Fibroblast of skin of abdomen (primary cell): ENCODE data around the gene TNFRSF4.
A peak's percentile ranks its signal among the peaks of the same experiment; 100 is the strongest.

Experiments
- DNase-seq: peaks from one replicate; pipeline ENCODE4 v3.0.0-alpha.2; 2013

The TNFRSF4 gene

GRCh38 chr1:1232796-1233566 is 19.0 kb upstream of the TNFRSF4 start:
- DNase-seq, result no peak

GRCh38 chr1:1232208-1232795 is 18.3 kb upstream of the TNFRSF4 start, which contains the start of gene B3GALT6:
Gene B3GALT6 (plus strand): TSS chr1:1232237. CDS start chr1:1232279, 42 bp downstream.
- DNase-seq, result no peak

DNA sequence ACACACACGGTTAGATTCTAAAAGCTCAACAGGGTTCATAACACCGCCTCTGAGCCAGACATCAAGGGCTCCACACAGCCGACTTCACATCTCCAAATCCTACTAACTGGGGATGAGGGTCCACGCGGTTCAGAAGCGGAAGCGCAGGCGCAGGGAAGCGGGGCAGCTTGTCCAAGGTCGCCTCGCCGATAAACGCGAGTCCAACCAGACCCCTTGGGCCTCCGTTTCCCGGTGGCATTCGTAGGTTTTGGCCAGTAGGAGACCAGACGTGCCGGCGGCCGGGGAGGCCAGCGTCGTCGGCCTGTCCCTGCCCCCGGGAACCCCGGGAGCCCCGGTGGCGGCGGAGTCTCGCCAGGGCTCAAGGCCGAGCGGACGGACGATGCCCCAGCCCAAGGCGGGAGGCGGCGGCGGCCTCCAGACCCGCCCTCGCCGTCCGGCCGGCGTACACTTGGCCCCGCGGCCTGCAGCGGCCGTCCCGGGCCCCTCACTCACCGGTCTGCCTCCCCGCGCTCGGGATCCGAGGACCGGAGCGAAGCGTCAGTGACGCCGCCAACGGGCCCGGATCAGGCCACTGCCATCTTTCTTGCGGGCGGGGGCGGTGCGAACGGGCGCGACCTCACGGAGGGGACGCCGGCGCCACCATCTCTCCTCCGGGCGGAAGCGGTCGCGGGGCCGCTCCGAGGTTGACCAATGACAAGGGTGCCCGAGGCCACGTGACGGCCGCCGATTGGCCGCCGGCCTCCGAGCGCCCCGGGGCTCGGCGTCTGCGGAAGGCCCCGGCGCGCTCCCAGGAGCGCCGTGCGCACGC is 17.7 kb upstream of the TNFRSF4 start, which contains the start of gene SDF4:
TSS of gene SDF4 (minus strand) at position 602 of the 808 bp plus-strand sequence. CDS start 3,229 bp downstream, outside the sequence.
- DNase-seq, result peak; percentile 98

DNA sequence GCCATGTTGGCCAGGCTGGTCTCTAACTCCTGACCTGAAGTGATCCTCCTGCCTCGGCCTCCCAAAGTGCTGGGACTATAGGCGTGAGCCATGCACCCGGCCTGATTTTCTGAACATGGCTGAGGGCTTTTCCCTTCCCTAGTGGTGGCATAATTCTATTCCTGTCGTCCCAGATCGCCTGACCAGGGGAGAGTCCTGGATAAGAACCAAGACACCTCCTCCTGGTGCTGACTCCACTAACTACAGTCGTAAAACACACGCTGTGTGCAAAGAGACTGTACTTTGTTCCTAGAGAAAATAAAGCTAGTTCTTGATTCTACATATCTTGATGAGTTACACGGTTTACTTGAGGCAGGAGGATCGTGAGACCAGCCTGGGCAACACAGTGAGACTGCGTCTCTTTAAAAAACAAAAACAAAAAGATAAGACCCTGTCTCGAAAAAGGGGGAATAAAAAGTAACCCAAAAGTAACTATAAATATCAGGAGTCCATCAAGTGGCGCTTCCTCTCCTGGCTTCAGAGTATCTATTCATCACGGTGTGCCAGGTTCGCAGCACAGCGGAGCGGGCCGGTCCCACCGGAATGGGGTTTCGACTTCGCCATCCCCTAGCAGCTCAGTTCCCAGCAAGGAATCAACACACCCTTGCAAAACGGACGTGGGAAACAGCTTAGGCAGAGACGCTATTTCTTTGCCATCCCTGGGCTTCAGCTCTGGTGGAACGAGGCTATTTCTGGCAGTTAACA is 16.9 kb upstream of the TNFRSF4 start:
- DNase-seq, result peak; percentile 59

GRCh38 chr1:1229770-1230169 is 15.8 kb upstream of the TNFRSF4 start:
- no peak for DNase-seq

DNA sequence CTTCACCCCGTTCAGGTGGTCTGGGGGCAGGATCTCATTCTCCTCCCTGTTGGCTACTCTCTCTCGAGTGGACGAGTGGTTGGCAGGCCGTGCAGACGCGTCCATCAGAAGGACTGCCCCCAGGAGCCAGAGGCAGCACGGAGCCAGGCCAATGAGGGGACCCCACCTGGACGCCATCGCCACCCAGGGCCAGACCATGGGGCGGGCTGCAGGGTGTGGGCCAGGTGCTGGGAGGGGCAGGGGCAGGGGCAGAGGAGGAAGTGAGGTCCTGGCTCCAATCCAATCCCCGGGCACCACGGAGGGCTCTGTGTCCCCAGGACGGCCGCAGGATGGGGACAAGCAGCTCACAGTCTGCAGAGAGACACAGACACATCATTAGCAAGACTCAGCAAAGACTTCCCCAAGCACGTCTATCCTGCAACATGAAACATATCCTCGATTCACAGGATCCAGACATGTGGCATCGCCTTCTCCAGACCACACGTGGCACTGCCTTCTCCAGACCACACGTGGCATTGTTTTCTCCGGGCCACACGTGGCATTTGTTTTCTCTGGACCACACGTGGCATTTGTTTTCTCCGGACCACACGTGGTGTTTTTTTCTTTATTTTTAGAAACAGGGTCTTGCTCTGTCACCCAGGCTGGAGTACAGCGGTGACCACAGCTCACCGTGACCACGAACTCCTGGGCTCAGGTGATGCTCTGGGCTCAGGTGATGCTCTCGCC is 14.8 kb upstream of the TNFRSF4 start:
- no peak for DNase-seq

DNA sequence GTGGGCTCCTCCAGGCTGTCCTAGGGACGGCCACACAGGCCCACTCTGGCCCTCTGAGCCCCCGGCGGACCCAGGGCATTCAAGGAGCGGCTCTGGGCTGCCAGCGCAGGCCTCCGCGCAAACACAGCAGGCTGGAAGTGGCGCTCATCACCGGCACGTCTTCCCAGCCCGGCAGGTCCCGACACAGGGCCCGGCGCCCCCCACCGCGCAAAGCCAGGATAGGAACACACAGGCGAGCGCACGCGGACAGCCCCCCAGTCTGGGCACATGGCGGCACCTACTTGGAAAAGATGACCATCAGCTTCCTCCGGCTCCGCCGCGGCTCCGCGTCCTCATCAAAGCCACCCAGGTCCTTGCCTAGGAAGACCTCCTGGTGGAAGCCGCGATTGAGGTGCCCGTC is 14.2 kb upstream of the TNFRSF4 start:
- no peak for DNase-seq

DNA sequence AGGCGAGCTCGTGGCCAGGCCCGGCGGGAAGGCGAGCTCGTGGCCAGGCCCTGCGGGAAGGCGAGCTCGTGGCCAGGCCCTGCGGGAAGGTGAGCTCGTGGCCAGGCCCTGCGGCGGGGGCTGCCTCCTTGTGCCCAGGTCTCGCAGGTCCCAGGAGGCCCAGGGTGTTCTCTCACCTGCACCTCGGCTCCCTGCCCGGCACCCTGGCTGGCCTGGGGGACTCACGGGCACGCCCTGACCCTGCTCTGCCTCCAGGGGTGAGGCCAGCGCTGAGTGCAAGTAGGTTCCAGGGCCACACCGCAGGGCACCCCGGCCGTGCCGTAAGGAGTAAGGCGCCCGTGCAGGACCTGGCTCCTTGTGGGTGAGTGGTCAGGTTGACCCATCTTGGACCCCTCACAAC is 13.4 kb upstream of the TNFRSF4 start:
- no peak for DNase-seq

GRCh38 chr1:1226566-1227362 is 12.8 kb upstream of the TNFRSF4 start:
- DNase-seq, result no peak

DNA sequence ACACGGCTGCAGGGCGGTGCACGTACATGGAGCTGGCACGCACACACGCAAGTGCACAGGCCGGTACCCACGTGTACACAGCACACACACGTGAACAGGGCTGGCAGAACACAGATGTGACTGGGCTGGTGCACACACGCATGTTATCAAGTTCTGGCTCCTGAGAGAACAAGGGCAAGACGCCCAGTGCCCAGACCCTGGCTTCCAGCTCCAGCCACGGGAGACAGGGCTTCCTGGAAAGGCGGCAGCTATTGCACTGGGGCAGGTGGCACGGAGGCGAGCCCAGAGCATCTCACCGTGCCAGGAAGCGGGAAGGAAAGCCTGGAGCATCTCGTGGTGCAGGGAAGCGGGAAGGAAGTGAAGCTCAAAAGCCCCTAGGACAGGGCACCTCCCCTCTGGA is 12.0 kb upstream of the TNFRSF4 start:
- no peak for DNase-seq

DNA sequence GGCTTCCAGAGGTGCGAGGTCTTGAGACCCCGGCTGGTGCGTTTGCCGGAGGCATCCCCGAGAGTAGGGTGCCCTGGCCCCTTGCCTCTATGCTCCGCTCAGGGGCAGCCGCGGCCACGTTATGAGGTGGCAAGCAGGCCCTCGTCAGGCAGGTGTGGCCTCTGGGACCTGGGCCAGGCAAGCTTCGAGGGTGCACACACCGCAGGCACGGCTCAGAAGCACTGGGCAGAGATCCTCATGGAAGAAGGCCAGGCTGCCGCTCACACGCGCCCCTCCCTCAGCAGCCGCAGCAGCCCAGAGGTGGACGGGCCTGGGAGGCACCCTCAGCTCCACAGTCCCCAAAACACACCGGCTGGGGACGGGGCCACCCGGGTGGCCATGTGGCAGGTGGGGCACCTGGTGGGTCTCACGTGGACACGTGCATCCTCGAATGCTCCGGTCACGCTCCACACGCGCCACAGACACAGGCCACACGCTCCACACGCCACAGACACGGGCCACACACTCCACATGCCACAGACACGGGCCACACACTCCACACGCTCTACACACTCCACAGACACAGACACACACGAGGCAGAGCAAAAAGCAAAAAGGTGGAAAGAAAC is 11.4 kb upstream of the TNFRSF4 start:
- DNase-seq, result no peak

- no peak for DNase-seq
Measured at GRCh38 chr1:1223891-1224290, 9.9 kb upstream of the TNFRSF4 start.

DNA sequence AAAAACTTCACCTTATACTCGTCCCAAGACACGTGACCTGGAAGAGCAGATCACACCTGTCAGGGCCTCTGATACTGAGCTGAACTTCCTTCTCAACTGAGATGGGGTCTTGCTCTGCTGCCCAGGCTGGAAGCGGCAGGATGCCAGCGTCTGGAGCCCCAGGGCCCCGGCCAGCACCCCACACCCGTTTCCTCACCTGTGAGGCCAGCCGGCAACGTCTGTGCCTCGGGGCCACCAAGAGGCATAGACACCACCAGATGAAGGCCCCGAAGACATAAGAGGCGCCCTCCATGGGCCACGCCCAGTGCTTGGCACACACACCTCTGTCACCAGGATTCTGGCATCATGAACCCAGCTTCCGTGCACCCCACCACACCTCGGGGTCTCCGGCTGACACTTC is 9.4 kb upstream of the TNFRSF4 start:
- DNase-seq, result no peak

DNA sequence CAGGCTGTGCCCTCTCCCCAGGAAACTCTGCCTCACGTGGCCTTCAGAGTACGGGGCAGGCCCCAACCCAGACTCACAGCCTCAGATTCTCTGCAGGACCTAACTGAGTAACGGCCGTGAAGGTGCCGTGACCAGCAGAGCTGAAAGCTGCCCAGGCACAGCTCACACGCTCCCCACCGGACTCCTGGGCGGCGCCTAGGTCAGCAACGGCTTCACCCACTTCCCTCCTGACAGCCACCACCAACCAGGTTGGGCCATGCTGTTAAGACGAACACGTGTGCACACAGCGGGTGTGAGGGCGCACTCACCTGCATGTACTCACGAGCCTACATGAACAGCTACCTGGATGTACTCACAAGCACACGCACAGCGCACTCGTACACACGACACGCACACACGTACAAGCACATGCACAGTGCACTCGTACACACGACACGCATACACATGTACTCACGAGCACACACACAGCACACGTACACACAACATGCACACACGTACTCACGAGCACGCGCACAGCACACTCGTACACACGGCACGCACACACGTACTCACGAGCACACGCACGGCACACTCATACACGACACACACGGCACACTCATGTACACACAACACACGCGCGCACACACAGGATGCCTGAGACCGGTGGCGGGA is 8.7 kb upstream of the TNFRSF4 start:
- no peak for DNase-seq

DNA sequence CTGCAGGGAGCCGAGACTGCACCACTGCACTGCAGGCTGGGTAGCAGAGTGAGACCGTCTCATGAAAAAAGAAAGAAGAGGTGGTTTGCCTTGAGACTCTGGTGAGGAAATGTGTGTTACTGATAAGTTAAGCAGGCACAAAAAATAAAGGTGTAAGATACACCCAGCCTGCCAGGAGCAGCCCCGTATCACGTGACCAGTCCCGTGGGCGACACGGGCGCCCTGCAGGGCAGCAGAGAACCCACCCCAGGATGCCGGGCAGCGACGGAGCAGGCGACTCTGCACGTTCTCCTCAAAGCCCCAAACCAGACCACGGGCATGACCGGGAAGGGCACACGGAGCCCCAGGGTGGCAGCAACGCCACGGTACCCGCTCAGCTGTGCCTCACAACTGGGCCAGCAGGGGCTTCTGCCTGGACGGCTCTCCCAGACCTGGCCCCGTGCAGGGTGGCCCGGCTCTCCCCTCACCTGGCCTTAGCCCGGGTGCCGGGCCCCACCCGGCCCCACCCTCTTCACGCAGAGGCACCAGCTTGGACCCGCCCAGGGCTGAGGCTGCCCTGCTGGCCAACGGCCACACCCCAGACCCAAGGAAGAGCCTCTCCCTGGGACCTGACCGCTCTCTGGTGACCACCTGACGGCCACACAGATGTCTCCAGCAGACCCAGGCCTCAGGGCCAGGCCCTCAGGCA is 8.1 kb upstream of the TNFRSF4 start:
- DNase-seq, result no peak

- no peak for DNase-seq
Measured at GRCh38 chr1:1220197-1220596, 6.2 kb upstream of the TNFRSF4 start.

GRCh38 chr1:1219341-1219740 is 5.4 kb upstream of the TNFRSF4 start:
- DNase-seq, result no peak

DNA sequence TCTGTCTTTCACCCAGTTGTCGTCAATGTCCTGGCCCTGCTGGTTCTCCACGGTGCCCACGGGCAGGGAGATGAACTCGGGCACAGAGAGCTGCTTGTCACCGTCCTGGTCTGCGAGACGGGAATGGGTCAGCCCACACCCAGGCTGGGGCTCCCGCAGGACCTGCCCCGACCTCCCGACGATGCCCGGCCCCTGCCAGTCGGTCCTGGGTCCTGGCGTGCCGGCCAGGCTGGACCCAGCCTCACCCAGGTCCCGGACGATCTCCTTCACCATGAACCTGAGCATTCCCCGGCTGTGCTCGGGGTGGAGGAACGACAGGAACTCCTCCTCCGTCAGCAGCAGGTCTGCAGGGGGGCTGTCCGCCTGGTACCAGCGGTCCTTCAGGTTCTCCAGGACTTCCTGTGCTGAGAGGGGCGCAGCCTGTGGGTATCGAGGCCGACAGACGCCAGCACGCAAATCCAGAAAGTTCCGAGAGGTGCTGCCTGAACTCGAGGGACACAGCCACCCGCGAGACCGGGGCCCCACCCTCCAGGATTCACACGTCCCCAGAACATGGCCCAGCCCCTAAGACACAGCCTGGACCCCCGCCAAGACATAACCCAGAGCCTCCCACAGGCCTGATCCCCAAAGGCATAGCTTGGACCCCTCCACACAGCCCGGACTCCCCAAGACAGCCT is 4.7 kb upstream of the TNFRSF4 start:
- DNase-seq, result no peak
